Measurements from ENCODE around the gene SRGAP2B.
"Not testable (repeated sequence)": the region's sequence is repeated elsewhere in the genome, so short reads cannot be mapped to it uniquely, and the experiment has no call there.

DNA sequence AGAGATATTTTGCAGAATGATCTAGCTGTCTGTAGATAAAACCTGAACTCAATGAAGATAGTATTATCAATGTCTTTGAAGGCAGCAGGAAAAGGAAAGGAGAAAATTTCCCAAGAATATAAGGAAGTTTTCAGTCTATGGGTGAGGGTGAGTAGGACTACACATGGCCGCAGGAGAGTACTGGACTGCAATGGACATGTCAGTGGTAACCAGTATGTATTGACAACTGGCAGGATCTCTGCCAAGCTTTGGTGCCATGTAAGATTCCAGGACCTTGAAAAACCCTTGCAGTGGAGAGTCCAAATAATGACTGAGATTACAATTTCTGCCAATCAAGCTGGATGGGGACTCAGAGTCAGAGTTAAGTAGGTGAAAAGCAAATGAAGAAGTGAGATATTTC, 30.0 kb upstream of the SRGAP2B start:
- TF ChIP-seq, protein P1, sequence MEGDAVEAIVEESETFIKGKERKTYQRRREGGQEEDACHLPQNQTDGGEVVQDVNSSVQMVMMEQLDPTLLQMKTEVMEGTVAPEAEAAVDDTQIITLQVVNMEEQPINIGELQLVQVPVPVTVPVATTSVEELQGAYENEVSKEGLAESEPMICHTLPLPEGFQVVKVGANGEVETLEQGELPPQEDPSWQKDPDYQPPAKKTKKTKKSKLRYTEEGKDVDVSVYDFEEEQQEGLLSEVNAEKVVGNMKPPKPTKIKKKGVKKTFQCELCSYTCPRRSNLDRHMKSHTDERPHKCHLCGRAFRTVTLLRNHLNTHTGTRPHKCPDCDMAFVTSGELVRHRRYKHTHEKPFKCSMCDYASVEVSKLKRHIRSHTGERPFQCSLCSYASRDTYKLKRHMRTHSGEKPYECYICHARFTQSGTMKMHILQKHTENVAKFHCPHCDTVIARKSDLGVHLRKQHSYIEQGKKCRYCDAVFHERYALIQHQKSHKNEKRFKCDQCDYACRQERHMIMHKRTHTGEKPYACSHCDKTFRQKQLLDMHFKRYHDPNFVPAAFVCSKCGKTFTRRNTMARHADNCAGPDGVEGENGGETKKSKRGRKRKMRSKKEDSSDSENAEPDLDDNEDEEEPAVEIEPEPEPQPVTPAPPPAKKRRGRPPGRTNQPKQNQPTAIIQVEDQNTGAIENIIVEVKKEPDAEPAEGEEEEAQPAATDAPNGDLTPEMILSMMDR (conservative IDR thresholded peaks at IDR 0.05) = not testable (repeated sequence)
- not testable (repeated sequence) for TF ChIP-seq EZH2 (IDR thresholded peaks at IDR 0.05; ENCODE audit: low read depth)

Data from PC-9 (cell line).